ENCODE measurements around the gene WDR74. TPM values are rescaled to one million over a fixed set of nuclear protein-coding genes. Genes with fewer than 3 reads are reported as not detected.

The WDR74 gene
- total and polyA plus RNA-seq, 9 of the 15 experiments (the other 6 are each of a cell fraction or from before 2014, with no cell fraction given), result 32.7 to 210 (median 114) TPM

DNA sequence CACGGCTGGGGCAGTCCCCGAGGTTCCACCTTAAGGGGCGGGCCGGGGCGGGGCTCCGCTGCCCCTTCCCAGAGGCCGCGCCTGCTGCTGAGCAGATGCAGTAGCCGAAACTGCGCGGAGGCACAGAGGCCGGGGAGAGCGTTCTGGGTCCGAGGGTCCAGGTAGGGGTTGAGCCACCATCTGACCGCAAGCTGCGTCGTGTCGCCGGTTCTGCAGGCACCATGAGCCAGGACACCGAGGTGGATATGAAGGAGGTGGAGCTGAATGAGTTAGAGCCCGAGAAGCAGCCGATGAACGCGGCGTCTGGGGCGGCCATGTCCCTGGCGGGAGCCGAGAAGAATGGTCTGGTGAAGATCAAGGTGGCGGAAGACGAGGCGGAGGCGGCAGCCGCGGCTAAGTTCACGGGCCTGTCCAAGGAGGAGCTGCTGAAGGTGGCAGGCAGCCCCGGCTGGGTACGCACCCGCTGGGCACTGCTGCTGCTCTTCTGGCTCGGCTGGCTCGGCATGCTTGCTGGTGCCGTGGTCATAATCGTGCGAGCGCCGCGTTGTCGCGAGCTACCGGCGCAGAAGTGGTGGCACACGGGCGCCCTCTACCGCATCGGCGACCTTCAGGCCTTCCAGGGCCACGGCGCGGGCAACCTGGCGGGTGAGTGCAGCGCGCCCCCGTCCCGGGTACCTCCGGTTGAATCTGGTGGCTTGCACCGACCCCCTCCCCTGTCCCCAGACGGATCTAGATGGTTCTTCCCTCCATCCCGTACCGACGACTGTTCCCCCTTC, 41.6 kb upstream of the WDR74 start, which contains the start of gene SLC3A2:
SLC3A2 (plus strand) TSS at position 94 of the 776 bp plus-strand sequence; CDS start at position 222, 128 bp downstream.
- peak within 1 kb of the TSS; percentile 100 for H3K4me2 ChIP-seq (ENCODE audit: insufficient read depth, low read length)
- DNase-seq (ENCODE audit: extremely low read depth in 1 of 4, low spot score in 3 of 4) (peak; percentile 83 to 95 (median 86)), ATAC-seq (peak; percentile 88), FAIRE-seq (no peak)
- TSS peak; percentile 93 for BruUV-seq (replicated peaks)
- peaks cover 83% of the 10 kb centered on the region for H3K36me3 ChIP-seq (ENCODE audit: control insufficient read depth, insufficient read depth, low read length)
- peaks cover 2% of the 10 kb centered on the region for H3K9me1 ChIP-seq (ENCODE audit: control insufficient read depth, insufficient read depth, low read length)
- H3K9me3 ChIP-seq (replicated peaks; ENCODE audit: control insufficient read depth, insufficient read depth, low read depth, low read length), result no peaks in the 10 kb centered on the region
- peaks cover 95% of the 10 kb centered on the region for H3K79me2 ChIP-seq (ENCODE audit: control insufficient read depth, insufficient read depth, low read length)
- H2AFZ ChIP-seq (ENCODE audit: low read depth, low read length), result peak within 1 kb of the TSS; percentile 69
- peaks cover 56 to 58% of the 10 kb centered on the region in 2 experiments for H3K4me1 ChIP-seq (replicated peaks in 1 of 2; ENCODE audit: control insufficient read depth in 2 of 2, insufficient read depth in 2 of 2, low read length in 2 of 2)
- WGBS (ENCODE audit: insufficient coverage, low coverage, missing lambda C conversion rate), result under 1% methylated on average over 59 of the region's 69 CpGs
- peak within 1 kb of the TSS; percentile 100 for H3K9ac ChIP-seq (ENCODE audit: insufficient read depth in 1 of 2, low read depth in 2 of 2, low read length in 2 of 2)
- ChIA-PET POLR2A (interaction anchor here (0.6 to 13.1 kb wide), 30 partner anchors 10 to 922 kb away, joined by 3 to 180 read pairs (median 4); partner anchors contain the start of genes C11orf98, CSKMT, EEF1G and HNRNPUL2), CTCF (ENCODE audit: low intra/inter-chr PET ratio) (interaction anchor here (1.0 to 1.8 kb wide), 2 partner anchors 94 to 486 kb away, joined by 4 to 6 read pairs; partner anchors contain the start of gene TMEM179B)
- in situ Hi-C loops (cut with MboI) (no loop called here), intact Hi-C loops (cut with micrococcal nuclease) (loop anchor here (1.0 to 10.0 kb wide), 5 partner anchors 18 to 286 kb away; partner anchors contain the start of genes TMEM179B and TUT1)
- H3K4me3 ChIP-seq, result peak within 1 kb of the TSS; percentile 56
- H3K27ac ChIP-seq (ENCODE audit: extremely low read depth, low read depth, low read length), result peak within 1 kb of the TSS; percentile 95
- H3K27me3 ChIP-seq (ENCODE audit: control insufficient read depth in 2 of 2, insufficient read depth in 2 of 2, low read length in 2 of 2), result no peaks in the 10 kb centered on the region
- H4K20me1 ChIP-seq (replicated peaks; ENCODE audit: control insufficient read depth, insufficient read depth, low read length), result peaks cover 42% of the 10 kb centered on the region
- no peak for TF ChIP-seq ZBTB8A (IDR thresholded peaks at IDR 0.05; ENCODE audit: partially characterized antibody)
- no peak; the same call in 1 of the 2 replicates for TF ChIP-seq ZNF175 (CRISPR knock-in tag; IDR thresholded peaks at IDR 0.05; ENCODE audit: low read depth)
- TF ChIP-seq PHB (CRISPR knock-in tag; IDR thresholded peaks at IDR 0.05), result peak; percentile 97
- no peak for TF ChIP-seq SMARCE1 (IDR thresholded peaks at IDR 0.05)
- TF ChIP-seq NR1H2 (CRISPR knock-in tag; IDR thresholded peaks at IDR 0.05), result peak; percentile 92
- TF ChIP-seq TARDBP (IDR thresholded peaks at IDR 0.05), result no peak; the same call in none of the 2 replicates
- TF ChIP-seq, protein P1, sequence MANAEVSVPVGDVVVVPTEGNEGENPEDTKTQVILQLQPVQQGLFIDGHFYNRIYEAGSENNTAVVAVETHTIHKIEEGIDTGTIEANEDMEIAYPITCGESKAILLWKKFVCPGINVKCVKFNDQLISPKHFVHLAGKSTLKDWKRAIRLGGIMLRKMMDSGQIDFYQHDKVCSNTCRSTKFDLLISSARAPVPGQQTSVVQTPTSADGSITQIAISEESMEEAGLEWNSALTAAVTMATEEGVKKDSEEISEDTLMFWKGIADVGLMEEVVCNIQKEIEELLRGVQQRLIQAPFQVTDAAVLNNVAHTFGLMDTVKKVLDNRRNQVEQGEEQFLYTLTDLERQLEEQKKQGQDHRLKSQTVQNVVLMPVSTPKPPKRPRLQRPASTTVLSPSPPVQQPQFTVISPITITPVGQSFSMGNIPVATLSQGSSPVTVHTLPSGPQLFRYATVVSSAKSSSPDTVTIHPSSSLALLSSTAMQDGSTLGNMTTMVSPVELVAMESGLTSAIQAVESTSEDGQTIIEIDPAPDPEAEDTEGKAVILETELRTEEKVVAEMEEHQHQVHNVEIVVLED (CRISPR knock-in tag; IDR thresholded peaks at IDR 0.05), result no peak
- no peak for TF ChIP-seq ZNF146 (CRISPR knock-in tag; IDR thresholded peaks at IDR 0.05; ENCODE audit: unreplicated experiment)
- TF ChIP-seq ZKSCAN8 (CRISPR knock-in tag; IDR thresholded peaks at IDR 0.05), result 0 out of 2 replicates have a peak, but pooled peaks have one; percentile 23
- TF ChIP-seq IRF2 (CRISPR knock-in tag; IDR thresholded peaks at IDR 0.05), result no peak
- TF ChIP-seq JUNB (CRISPR knock-in tag; conservative IDR thresholded peaks at IDR 0.05), result peak; percentile 51; the same call in 1 of the 2 replicates
- peak; percentile 8; the same call in 1 of the 2 replicates for TF ChIP-seq ELF1 (tag; IDR thresholded peaks at IDR 0.05)
- TF ChIP-seq, protein P2, sequence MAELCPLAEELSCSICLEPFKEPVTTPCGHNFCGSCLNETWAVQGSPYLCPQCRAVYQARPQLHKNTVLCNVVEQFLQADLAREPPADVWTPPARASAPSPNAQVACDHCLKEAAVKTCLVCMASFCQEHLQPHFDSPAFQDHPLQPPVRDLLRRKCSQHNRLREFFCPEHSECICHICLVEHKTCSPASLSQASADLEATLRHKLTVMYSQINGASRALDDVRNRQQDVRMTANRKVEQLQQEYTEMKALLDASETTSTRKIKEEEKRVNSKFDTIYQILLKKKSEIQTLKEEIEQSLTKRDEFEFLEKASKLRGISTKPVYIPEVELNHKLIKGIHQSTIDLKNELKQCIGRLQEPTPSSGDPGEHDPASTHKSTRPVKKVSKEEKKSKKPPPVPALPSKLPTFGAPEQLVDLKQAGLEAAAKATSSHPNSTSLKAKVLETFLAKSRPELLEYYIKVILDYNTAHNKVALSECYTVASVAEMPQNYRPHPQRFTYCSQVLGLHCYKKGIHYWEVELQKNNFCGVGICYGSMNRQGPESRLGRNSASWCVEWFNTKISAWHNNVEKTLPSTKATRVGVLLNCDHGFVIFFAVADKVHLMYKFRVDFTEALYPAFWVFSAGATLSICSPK (IDR thresholded peaks at IDR 0.05; ENCODE audit: borderline replicate concordance), result no peak
- TF ChIP-seq FOXM1 (IDR thresholded peaks at IDR 0.05; ENCODE audit: low read depth), result no peak
- TF ChIP-seq FOXM1 (CRISPR knock-in tag; IDR thresholded peaks at IDR 0.05; ENCODE audit: low read depth), result peak; percentile 95
- TF ChIP-seq, protein P3, sequence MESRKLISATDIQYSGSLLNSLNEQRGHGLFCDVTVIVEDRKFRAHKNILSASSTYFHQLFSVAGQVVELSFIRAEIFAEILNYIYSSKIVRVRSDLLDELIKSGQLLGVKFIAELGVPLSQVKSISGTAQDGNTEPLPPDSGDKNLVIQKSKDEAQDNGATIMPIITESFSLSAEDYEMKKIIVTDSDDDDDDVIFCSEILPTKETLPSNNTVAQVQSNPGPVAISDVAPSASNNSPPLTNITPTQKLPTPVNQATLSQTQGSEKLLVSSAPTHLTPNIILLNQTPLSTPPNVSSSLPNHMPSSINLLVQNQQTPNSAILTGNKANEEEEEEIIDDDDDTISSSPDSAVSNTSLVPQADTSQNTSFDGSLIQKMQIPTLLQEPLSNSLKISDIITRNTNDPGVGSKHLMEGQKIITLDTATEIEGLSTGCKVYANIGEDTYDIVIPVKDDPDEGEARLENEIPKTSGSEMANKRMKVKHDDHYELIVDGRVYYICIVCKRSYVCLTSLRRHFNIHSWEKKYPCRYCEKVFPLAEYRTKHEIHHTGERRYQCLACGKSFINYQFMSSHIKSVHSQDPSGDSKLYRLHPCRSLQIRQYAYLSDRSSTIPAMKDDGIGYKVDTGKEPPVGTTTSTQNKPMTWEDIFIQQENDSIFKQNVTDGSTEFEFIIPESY (CRISPR knock-in tag; IDR thresholded peaks at IDR 0.05), result no peak

All from K562 (cell line).